ENCODE results near the gene FAM229B. TPM values are rescaled to one million over a fixed set of nuclear protein-coding genes. Genes with fewer than 3 reads are reported as not detected.

Gene FAM229B
- total RNA-seq, 2 donors from 2014 or later: 3.6 to 4.4 TPM

GRCh38 chr6:112061605-112062004 lies 25.8 kb upstream of the FAM229B start:
- intact Hi-C loops (cut with DNase I): no loop called here
- ATAC-seq (no peak), DNase-seq (no peak)
- Histone ChIP-seq H3K9me3 (no peaks in the 10 kb centered on the region), H3K36me3 (replicated peaks in 1 of 2; ENCODE audit: insufficient read depth in 1 of 2, low read depth in 2 of 2) (no peaks in the 10 kb centered on the region), H3K4me1 (no peaks in the 10 kb centered on the region), H3K4me3 (no peak overlapping the region), H3K27ac (no peak overlapping the region), H3K27me3 (no peaks in the 10 kb centered on the region)
- TF ChIP-seq, protein P1, sequence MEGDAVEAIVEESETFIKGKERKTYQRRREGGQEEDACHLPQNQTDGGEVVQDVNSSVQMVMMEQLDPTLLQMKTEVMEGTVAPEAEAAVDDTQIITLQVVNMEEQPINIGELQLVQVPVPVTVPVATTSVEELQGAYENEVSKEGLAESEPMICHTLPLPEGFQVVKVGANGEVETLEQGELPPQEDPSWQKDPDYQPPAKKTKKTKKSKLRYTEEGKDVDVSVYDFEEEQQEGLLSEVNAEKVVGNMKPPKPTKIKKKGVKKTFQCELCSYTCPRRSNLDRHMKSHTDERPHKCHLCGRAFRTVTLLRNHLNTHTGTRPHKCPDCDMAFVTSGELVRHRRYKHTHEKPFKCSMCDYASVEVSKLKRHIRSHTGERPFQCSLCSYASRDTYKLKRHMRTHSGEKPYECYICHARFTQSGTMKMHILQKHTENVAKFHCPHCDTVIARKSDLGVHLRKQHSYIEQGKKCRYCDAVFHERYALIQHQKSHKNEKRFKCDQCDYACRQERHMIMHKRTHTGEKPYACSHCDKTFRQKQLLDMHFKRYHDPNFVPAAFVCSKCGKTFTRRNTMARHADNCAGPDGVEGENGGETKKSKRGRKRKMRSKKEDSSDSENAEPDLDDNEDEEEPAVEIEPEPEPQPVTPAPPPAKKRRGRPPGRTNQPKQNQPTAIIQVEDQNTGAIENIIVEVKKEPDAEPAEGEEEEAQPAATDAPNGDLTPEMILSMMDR (IDR thresholded peaks at IDR 0.05): no peak
- TF ChIP-seq POLR2A (IDR thresholded peaks at IDR 0.05): no peak
- WGBS, 2 donors: 82 to 88% methylated on average over 4 of the region's 4 CpGs

- ATAC-seq (no peak), DNase-seq (no peak)
- Histone ChIP-seq H3K36me3 (replicated peaks in 1 of 2; ENCODE audit: insufficient read depth in 1 of 2, low read depth in 2 of 2) (no peaks in the 10 kb centered on the region), H3K27me3 (no peaks in the 10 kb centered on the region), H3K4me3 (no peak overlapping the region), H3K27ac (no peak overlapping the region), H3K9me3 (no peaks in the 10 kb centered on the region), H3K4me1 (no peaks in the 10 kb centered on the region)
- TF ChIP-seq, protein P1 (IDR thresholded peaks at IDR 0.05): no peak
- no peak for TF ChIP-seq POLR2A (IDR thresholded peaks at IDR 0.05)
- intact Hi-C loops (cut with DNase I): no loop called here
- 68 to 69% methylated on average over 3 of the region's 3 CpGs for WGBS, 2 donors
Observed at GRCh38 chr6:112062966-112063365, 24.4 kb upstream of the FAM229B start.

DNA sequence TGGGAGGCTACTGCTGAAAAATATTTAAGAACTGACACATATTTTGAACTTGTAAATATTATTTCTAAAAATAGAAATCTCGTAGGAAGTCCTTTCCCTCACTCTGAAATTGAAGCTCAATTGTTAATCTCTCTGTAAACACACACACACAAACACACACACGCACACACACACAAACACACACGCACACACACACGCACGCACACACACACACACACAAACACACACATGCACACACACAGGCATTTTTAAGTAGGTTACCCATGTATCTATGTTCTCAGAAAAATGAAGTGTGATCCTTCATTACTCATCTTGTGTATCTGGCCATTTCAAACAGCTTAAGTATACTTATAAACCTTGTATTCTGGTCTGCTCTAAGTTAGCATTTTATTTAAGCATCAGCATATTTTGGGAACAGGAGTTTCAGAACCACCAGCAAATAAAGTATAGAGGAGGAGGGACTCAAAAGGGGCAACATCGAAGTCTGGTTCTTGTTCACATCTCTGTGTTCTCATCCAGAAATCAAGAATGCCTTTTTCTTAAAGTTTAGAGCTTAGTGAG lies 21.9 kb upstream of the FAM229B start:
- H3K9me3 ChIP-seq: no peaks in the 10 kb centered on the region
- 37 to 44% methylated on average over 6 of the region's 6 CpGs for WGBS, 2 donors
- ATAC-seq (no peak), DNase-seq (no peak)
- intact Hi-C loops (cut with DNase I): no loop called here
- no peaks in the 10 kb centered on the region for H3K4me1 ChIP-seq
- H3K27ac ChIP-seq: no peak overlapping the region
- no peaks in the 10 kb centered on the region for H3K27me3 ChIP-seq
- H3K36me3 ChIP-seq (replicated peaks in 1 of 2; ENCODE audit: insufficient read depth in 1 of 2, low read depth in 2 of 2): peaks cover 0 to 7% of the 10 kb centered on the region in 2 donors
- no peak for TF ChIP-seq POLR2A (IDR thresholded peaks at IDR 0.05)
- TF ChIP-seq, protein P1 (IDR thresholded peaks at IDR 0.05): no peak
- no peak overlapping the region for H3K4me3 ChIP-seq

- Histone ChIP-seq H3K4me1 (no peaks in the 10 kb centered on the region), H3K27ac (no peak overlapping the region), H3K36me3 (replicated peaks in 1 of 2; ENCODE audit: insufficient read depth in 1 of 2, low read depth in 2 of 2) (peaks cover 0 to 8% of the 10 kb centered on the region in 2 donors), H3K4me3 (no peak overlapping the region), H3K9me3 (no peaks in the 10 kb centered on the region), H3K27me3 (no peaks in the 10 kb centered on the region)
- no peak for DNase-seq
- no peak for ATAC-seq
- intact Hi-C loops (cut with DNase I): no loop called here
- TF ChIP-seq, protein P1 (IDR thresholded peaks at IDR 0.05): no peak
- TF ChIP-seq POLR2A (IDR thresholded peaks at IDR 0.05): no peak
- WGBS, 2 donors: 44 to 52% methylated on average over 3 of the region's 3 CpGs
Observed at GRCh38 chr6:112066606-112067005, 20.8 kb upstream of the FAM229B start.

- no peak overlapping the region for H3K27ac ChIP-seq
- ATAC-seq (no peak), DNase-seq (no peak)
- no peaks in the 10 kb centered on the region for H3K27me3 ChIP-seq
- intact Hi-C loops (cut with DNase I): no loop called here
- H3K4me3 ChIP-seq: no peak overlapping the region
- peaks cover 0 to 8% of the 10 kb centered on the region in 2 donors for H3K36me3 ChIP-seq (replicated peaks in 1 of 2; ENCODE audit: insufficient read depth in 1 of 2, low read depth in 2 of 2)
- no peaks in the 10 kb centered on the region for H3K9me3 ChIP-seq
- H3K4me1 ChIP-seq: peaks cover 5% of the 10 kb centered on the region
- TF ChIP-seq, protein P1 (IDR thresholded peaks at IDR 0.05): no peak
- no peak for TF ChIP-seq POLR2A (IDR thresholded peaks at IDR 0.05)
- 82 to 84% methylated on average over 4 of the region's 4 CpGs for WGBS, 2 donors
Observed at GRCh38 chr6:112081569-112081968, 5.8 kb upstream of the FAM229B start.

Data from body of pancreas (tissue), 4 donors.